ENCODE measurements around the gene SEPSECS. TPM values are rescaled to one million over a fixed set of nuclear protein-coding genes. Genes with fewer than 3 reads are reported as not detected.
A peak's percentile ranks its signal among the peaks of the same experiment; 100 is the strongest.

SEPSECS gene
- polyA plus RNA-seq, 3 donors: 0.65 to 5.8 (median 2.1) TPM

- no peaks in the 10 kb centered on the region for H3K27me3 ChIP-seq (ENCODE audit: control insufficient read depth in 2 of 2, insufficient read depth in 2 of 2, low read length in 2 of 2)
- peaks cover 12% of the 10 kb centered on the region for H3K4me1 Mint-ChIP-seq
- no peaks in the 10 kb centered on the region for H4K20me1 ChIP-seq (ENCODE audit: insufficient read depth, low read length)
- H3K9me3 Mint-ChIP-seq: no peaks in the 10 kb centered on the region
- no peak overlapping the region for H3K4me3 Mint-ChIP-seq
- H3K79me2 ChIP-seq (ENCODE audit: insufficient read depth, low read length): no peaks in the 10 kb centered on the region
- intact Hi-C loops (cut with micrococcal nuclease): no loop called here
- no peak overlapping the region for H3K4me3 ChIP-seq (replicated peaks in 1 of 3; ENCODE audit: low read depth in 2 of 3, low read length in 3 of 3)
- no peak overlapping the region for H2AFZ ChIP-seq (ENCODE audit: insufficient read depth, low read depth, low read length, poor library complexity, severe bottlenecking)
- H3K27ac Mint-ChIP-seq: no peak overlapping the region
- WGBS (ENCODE audit: insufficient coverage): no CpG with 5 or more reads among the region's 1 CpG
- no peaks in the 10 kb centered on the region for H3K9me3 ChIP-seq (replicated peaks in 1 of 2; ENCODE audit: control insufficient read depth in 1 of 2, insufficient read depth in 1 of 2, low read length in 2 of 2)
- H3K4me1 ChIP-seq (ENCODE audit: control insufficient read depth in 1 of 2, insufficient read depth in 2 of 2, low read length in 2 of 2): peaks cover 10 to 11% of the 10 kb centered on the region in 2 donors
- peaks cover 0 to 3% (median 0%) of the 10 kb centered on the region in 3 donors for H3K27me3 Mint-ChIP-seq (ENCODE audit: low read depth in 3 of 3)
- H3K27ac ChIP-seq (ENCODE audit: low read depth in 1 of 2, low read length in 2 of 2): no peak overlapping the region
- TF ChIP-seq CTCF (IDR thresholded peaks at IDR 0.05): peak; percentile 57
- H3K36me3 Mint-ChIP-seq: peaks cover 24 to 38% of the 10 kb centered on the region in 2 donors
- peaks cover 19 to 48% of the 10 kb centered on the region in 2 donors for H3K36me3 ChIP-seq (replicated peaks in 1 of 2; ENCODE audit: control insufficient read depth in 1 of 2, insufficient read depth in 2 of 2, low read length in 2 of 2)
- no peak overlapping the region for H3K4me2 ChIP-seq (replicated peaks; ENCODE audit: extremely low read depth, low read length, poor library complexity, severe bottlenecking)
- peak in 1 of 3 donors; percentile 10 for DNase-seq
- H3K9ac ChIP-seq (ENCODE audit: insufficient read depth, low read length, poor library complexity, severe bottlenecking): no peak overlapping the region
Measured at GRCh38 chr4:25144870-25145481, 15.3 kb downstream of the SEPSECS start.

GRCh38 chr4:25142468-25142867 lies 17.8 kb downstream of the SEPSECS start:
- peaks cover 16 to 62% of the 10 kb centered on the region in 2 donors for H3K36me3 ChIP-seq (replicated peaks in 1 of 2; ENCODE audit: control insufficient read depth in 1 of 2, insufficient read depth in 2 of 2, low read length in 2 of 2)
- no peak overlapping the region for H3K9ac ChIP-seq (ENCODE audit: insufficient read depth, low read length, poor library complexity, severe bottlenecking)
- no peak for TF ChIP-seq CTCF (IDR thresholded peaks at IDR 0.05)
- no peak overlapping the region for H3K27ac ChIP-seq (ENCODE audit: low read depth in 1 of 2, low read length in 2 of 2)
- peaks cover 0 to 3% (median 0%) of the 10 kb centered on the region in 3 donors for H3K27me3 Mint-ChIP-seq (ENCODE audit: low read depth in 3 of 3)
- peaks cover 0 to 3% (median 0%) of the 10 kb centered on the region in 7 donors for H3K9me3 Mint-ChIP-seq
- no CpG with 5 or more reads among the region's 4 CpGs for WGBS (ENCODE audit: insufficient coverage)
- H3K9me3 ChIP-seq (replicated peaks in 1 of 2; ENCODE audit: control insufficient read depth in 1 of 2, insufficient read depth in 1 of 2, low read length in 2 of 2): no peaks in the 10 kb centered on the region
- no peak overlapping the region for H3K27ac Mint-ChIP-seq
- no peaks in the 10 kb centered on the region for H3K27me3 ChIP-seq (ENCODE audit: control insufficient read depth in 2 of 2, insufficient read depth in 2 of 2, low read length in 2 of 2)
- no peak for DNase-seq
- peaks cover 10 to 11% of the 10 kb centered on the region in 2 donors for H3K4me1 ChIP-seq (ENCODE audit: control insufficient read depth in 1 of 2, insufficient read depth in 2 of 2, low read length in 2 of 2)
- no peak overlapping the region for H3K4me2 ChIP-seq (replicated peaks; ENCODE audit: extremely low read depth, low read length, poor library complexity, severe bottlenecking)
- no peak overlapping the region for H3K4me3 ChIP-seq (replicated peaks in 1 of 3; ENCODE audit: low read depth in 2 of 3, low read length in 3 of 3)
- H4K20me1 ChIP-seq (ENCODE audit: insufficient read depth, low read length): no peaks in the 10 kb centered on the region
- no peaks in the 10 kb centered on the region for H3K79me2 ChIP-seq (ENCODE audit: insufficient read depth, low read length)
- H3K36me3 Mint-ChIP-seq: peaks cover 35 to 51% of the 10 kb centered on the region in 2 donors
- peaks cover 12% of the 10 kb centered on the region for H3K4me1 Mint-ChIP-seq
- H3K4me3 Mint-ChIP-seq: no peak overlapping the region
- H2AFZ ChIP-seq (ENCODE audit: insufficient read depth, low read depth, low read length, poor library complexity, severe bottlenecking): no peak overlapping the region
- intact Hi-C loops (cut with micrococcal nuclease): no loop called here

All from CD14-positive monocyte (primary cell).